ENCODE measurements around the gene PTGFR.

PTGFR gene

GRCh38 chr1:78554840-78555239 lies 64.1 kb downstream of the PTGFR start (continued):
- TF ChIP-seq, protein P1, sequence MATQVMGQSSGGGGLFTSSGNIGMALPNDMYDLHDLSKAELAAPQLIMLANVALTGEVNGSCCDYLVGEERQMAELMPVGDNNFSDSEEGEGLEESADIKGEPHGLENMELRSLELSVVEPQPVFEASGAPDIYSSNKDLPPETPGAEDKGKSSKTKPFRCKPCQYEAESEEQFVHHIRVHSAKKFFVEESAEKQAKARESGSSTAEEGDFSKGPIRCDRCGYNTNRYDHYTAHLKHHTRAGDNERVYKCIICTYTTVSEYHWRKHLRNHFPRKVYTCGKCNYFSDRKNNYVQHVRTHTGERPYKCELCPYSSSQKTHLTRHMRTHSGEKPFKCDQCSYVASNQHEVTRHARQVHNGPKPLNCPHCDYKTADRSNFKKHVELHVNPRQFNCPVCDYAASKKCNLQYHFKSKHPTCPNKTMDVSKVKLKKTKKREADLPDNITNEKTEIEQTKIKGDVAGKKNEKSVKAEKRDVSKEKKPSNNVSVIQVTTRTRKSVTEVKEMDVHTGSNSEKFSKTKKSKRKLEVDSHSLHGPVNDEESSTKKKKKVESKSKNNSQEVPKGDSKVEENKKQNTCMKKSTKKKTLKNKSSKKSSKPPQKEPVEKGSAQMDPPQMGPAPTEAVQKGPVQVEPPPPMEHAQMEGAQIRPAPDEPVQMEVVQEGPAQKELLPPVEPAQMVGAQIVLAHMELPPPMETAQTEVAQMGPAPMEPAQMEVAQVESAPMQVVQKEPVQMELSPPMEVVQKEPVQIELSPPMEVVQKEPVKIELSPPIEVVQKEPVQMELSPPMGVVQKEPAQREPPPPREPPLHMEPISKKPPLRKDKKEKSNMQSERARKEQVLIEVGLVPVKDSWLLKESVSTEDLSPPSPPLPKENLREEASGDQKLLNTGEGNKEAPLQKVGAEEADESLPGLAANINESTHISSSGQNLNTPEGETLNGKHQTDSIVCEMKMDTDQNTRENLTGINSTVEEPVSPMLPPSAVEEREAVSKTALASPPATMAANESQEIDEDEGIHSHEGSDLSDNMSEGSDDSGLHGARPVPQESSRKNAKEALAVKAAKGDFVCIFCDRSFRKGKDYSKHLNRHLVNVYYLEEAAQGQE (tag by site-specific recombination; IDR thresholded peaks at IDR 0.05), result no peak
- TF ChIP-seq, protein P2, sequence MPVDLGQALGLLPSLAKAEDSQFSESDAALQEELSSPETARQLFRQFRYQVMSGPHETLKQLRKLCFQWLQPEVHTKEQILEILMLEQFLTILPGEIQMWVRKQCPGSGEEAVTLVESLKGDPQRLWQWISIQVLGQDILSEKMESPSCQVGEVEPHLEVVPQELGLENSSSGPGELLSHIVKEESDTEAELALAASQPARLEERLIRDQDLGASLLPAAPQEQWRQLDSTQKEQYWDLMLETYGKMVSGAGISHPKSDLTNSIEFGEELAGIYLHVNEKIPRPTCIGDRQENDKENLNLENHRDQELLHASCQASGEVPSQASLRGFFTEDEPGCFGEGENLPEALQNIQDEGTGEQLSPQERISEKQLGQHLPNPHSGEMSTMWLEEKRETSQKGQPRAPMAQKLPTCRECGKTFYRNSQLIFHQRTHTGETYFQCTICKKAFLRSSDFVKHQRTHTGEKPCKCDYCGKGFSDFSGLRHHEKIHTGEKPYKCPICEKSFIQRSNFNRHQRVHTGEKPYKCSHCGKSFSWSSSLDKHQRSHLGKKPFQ (tag by site-specific recombination; IDR thresholded peaks at IDR 0.05), result no peak
- no peak for TF ChIP-seq ZNF529 (tag by site-specific recombination; IDR thresholded peaks at IDR 0.05; ENCODE audit: insufficient replicate concordance)

GRCh38 chr1:78559680-78560079 lies 68.9 kb downstream of the PTGFR start:
- ChIA-PET CTCF (interaction anchor here (0.6 kb wide), 1 partner anchor 639 kb away, joined by 3 read pairs; no protein-coding TSS in a partner anchor), POLR2A (no interaction called here)
- TF ChIP-seq ZXDB (tag by site-specific recombination; IDR thresholded peaks at IDR 0.05) (no peak), ZFP69B (tag by site-specific recombination; IDR thresholded peaks at IDR 0.05) (no peak)
- H3K9me3 ChIP-seq (ENCODE audit: control insufficient read depth, insufficient read depth, low read depth, low read length), result no peaks in the 10 kb centered on the region
- no peaks in the 10 kb centered on the region for H3K4me1 ChIP-seq (ENCODE audit: control insufficient read depth, insufficient read depth, low read length)
- H3K27ac ChIP-seq (ENCODE audit: extremely low read depth, low read depth, low read length), result no peak overlapping the region
- H3K36me3 ChIP-seq (ENCODE audit: control insufficient read depth in 2 of 2, insufficient read depth in 1 of 2, low read length in 2 of 2), result no peaks in the 10 kb centered on the region
- no peak overlapping the region for H3K4me3 ChIP-seq (ENCODE audit: low read depth, low read length)

- Histone ChIP-seq H3K9me3 (ENCODE audit: control insufficient read depth, insufficient read depth, low read depth, low read length) (no peaks in the 10 kb centered on the region), H3K27ac (ENCODE audit: extremely low read depth, low read depth, low read length) (no peak overlapping the region), H3K4me1 (ENCODE audit: control insufficient read depth, insufficient read depth, low read length) (no peaks in the 10 kb centered on the region), H3K4me3 (ENCODE audit: low read depth, low read length) (no peak overlapping the region), H3K36me3 (ENCODE audit: control insufficient read depth in 2 of 2, insufficient read depth in 1 of 2, low read length in 2 of 2) (no peaks in the 10 kb centered on the region)
- ChIA-PET POLR2A (no interaction called here), CTCF (no interaction called here)
- TF ChIP-seq GFI1B (tag by site-specific recombination; IDR thresholded peaks at IDR 0.05) (no peak), ZNF404 (tag by site-specific recombination; IDR thresholded peaks at IDR 0.05) (no peak), ZNF776 (tag by site-specific recombination; IDR thresholded peaks at IDR 0.05; ENCODE audit: borderline replicate concordance) (no peak), ZNF121 (tag by site-specific recombination; IDR thresholded peaks at IDR 0.05) (no peak), ZNF626 (tag by site-specific recombination; IDR thresholded peaks at IDR 0.05) (no peak), KLF7 (tag by site-specific recombination; IDR thresholded peaks at IDR 0.05; ENCODE audit: borderline replicate concordance) (no peak), ZBTB17 (tag by site-specific recombination; IDR thresholded peaks at IDR 0.05) (no peak), PRDM6 (tag by site-specific recombination; IDR thresholded peaks at IDR 0.05) (no peak), WT1 (tag by site-specific recombination; IDR thresholded peaks at IDR 0.05) (no peak), ZNF692 (tag by site-specific recombination; IDR thresholded peaks at IDR 0.05) (no peak), ZNF335 (tag by site-specific recombination; conservative IDR thresholded peaks at IDR 0.05) (no peak)
- TF ChIP-seq, protein P3, sequence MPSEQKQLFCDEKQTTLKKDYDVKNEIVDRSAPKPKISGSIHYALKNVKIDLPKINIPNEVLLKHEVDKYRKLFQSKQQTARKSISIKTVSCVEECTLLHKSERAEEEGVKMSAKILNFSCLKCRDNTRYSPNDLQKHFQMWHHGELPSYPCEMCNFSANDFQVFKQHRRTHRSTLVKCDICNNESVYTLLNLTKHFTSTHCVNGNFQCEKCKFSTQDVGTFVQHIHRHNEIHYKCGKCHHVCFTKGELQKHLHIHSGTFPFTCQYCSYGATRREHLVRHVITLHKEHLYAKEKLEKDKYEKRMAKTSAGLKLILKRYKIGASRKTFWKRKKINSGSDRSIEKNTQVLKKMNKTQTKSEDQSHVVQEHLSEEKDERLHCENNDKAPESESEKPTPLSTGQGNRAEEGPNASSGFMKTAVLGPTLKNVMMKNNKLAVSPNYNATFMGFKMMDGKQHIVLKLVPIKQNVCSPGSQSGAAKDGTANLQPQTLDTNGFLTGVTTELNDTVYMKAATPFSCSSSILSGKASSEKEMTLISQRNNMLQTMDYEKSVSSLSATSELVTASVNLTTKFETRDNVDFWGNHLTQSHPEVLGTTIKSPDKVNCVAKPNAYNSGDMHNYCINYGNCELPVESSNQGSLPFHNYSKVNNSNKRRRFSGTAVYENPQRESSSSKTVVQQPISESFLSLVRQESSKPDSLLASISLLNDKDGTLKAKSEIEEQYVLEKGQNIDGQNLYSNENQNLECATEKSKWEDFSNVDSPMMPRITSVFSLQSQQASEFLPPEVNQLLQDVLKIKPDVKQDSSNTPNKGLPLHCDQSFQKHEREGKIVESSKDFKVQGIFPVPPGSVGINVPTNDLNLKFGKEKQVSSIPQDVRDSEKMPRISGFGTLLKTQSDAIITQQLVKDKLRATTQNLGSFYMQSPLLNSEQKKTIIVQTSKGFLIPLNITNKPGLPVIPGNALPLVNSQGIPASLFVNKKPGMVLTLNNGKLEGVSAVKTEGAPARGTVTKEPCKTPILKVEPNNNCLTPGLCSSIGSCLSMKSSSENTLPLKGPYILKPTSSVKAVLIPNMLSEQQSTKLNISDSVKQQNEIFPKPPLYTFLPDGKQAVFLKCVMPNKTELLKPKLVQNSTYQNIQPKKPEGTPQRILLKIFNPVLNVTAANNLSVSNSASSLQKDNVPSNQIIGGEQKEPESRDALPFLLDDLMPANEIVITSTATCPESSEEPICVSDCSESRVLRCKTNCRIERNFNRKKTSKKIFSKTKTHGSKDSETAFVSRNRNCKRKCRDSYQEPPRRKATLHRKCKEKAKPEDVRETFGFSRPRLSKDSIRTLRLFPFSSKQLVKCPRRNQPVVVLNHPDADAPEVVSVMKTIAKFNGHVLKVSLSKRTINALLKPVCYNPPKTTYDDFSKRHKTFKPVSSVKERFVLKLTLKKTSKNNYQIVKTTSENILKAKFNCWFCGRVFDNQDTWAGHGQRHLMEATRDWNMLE (tag by site-specific recombination; conservative IDR thresholded peaks at IDR 0.05; ENCODE audit: low read depth), result no peak
- TF ChIP-seq, protein P4, sequence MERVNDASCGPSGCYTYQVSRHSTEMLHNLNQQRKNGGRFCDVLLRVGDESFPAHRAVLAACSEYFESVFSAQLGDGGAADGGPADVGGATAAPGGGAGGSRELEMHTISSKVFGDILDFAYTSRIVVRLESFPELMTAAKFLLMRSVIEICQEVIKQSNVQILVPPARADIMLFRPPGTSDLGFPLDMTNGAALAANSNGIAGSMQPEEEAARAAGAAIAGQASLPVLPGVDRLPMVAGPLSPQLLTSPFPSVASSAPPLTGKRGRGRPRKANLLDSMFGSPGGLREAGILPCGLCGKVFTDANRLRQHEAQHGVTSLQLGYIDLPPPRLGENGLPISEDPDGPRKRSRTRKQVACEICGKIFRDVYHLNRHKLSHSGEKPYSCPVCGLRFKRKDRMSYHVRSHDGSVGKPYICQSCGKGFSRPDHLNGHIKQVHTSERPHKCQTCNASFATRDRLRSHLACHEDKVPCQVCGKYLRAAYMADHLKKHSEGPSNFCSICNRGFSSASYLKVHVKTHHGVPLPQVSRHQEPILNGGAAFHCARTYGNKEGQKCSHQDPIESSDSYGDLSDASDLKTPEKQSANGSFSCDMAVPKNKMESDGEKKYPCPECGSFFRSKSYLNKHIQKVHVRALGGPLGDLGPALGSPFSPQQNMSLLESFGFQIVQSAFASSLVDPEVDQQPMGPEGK (tag by site-specific recombination; IDR thresholded peaks at IDR 0.05), result no peak
Observed at GRCh38 chr1:78560811-78561210, 70.0 kb downstream of the PTGFR start.

Measured in HEK293 (cell line).